ENCODE results near the gene ZCCHC18.

The ZCCHC18 gene

GRCh38 chrX:104156630-104157529 is 44.6 kb downstream of the ZCCHC18 start, which contains the start of gene SLC25A53:
SLC25A53 (minus strand) TSS chrX:104157009; CDS start chrX:104105257, 51,752 bp downstream.
- H3K4me3 ChIP-seq (ENCODE audit: control insufficient read depth, low read depth, low read length): peak within 1 kb of the TSS; percentile 76
- DNase-seq (ENCODE audit: low read depth): peak; percentile 75
- no peak for TF ChIP-seq CTCF (conservative IDR thresholded peaks at IDR 0.05; ENCODE audit: control insufficient read depth, insufficient read depth, low read depth, low read length)

Measured in fibroblast of mammary gland (primary cell).